Testis (tissue), 2 donors: ENCODE data around the gene NTN4.

Experiments
- POLR2A ChIP-seq: fragments of 450-650 bp; IDR thresholded peaks from one replicate; pipeline ENCODE4 v1.6.1; 2017; ENCODE audit warnings: antibody characterized with exemption, mild to moderate bottlenecking, moderate library complexity
- TF ChIP-seq, protein P1 (sequence below), 3 experiments: fragments of 450-650 bp in 2 of 3; fragments of 200-600 bp in 1 of 3; sonication (generic) in 1 of 3; IDR thresholded peaks; one replicate each; pipeline ENCODE4 v1.5.1; 2016 to 2019; ENCODE audit warnings: antibody characterized with exemption in 3 of 3, mild to moderate bottlenecking in 2 of 3, moderate library complexity in 1 of 3

DNA sequence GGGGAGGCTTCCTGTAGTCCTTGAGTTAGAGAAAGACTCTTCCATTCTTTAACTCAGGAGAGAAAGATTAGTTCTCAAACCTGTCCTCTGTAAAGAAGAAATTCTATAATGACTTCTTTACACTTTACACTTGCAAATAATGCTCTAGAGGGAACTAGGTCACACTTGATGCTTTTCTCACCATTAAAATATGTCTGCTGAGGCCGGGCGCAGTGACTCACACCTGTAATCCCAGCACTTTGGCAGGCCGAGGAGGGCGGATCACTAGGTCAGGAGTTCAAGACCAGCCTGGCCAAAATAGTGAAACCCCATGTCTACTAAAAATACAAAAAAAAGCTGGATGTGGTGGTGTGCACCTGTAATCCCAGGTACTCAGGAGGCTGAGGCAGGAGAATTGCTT is 6.3 kb downstream of the NTN4 start:
- TF ChIP-seq, protein P1, sequence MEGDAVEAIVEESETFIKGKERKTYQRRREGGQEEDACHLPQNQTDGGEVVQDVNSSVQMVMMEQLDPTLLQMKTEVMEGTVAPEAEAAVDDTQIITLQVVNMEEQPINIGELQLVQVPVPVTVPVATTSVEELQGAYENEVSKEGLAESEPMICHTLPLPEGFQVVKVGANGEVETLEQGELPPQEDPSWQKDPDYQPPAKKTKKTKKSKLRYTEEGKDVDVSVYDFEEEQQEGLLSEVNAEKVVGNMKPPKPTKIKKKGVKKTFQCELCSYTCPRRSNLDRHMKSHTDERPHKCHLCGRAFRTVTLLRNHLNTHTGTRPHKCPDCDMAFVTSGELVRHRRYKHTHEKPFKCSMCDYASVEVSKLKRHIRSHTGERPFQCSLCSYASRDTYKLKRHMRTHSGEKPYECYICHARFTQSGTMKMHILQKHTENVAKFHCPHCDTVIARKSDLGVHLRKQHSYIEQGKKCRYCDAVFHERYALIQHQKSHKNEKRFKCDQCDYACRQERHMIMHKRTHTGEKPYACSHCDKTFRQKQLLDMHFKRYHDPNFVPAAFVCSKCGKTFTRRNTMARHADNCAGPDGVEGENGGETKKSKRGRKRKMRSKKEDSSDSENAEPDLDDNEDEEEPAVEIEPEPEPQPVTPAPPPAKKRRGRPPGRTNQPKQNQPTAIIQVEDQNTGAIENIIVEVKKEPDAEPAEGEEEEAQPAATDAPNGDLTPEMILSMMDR (IDR thresholded peaks at IDR 0.05), result no peak
- no peak for TF ChIP-seq POLR2A
